ENCODE measurements around the gene BUD23.
"Not testable (repeated sequence)": the region's sequence is repeated elsewhere in the genome, so short reads cannot be mapped to it uniquely, and the experiment has no call there.

Gene BUD23

GRCh38 chr7:73701357-73701995, 18.1 kb downstream of the BUD23 start:
- peak; percentile 75 for DNase-seq

GRCh38 chr7:73702226-73702625, 18.8 kb downstream of the BUD23 start:
- DNase-seq, result no peak

- DNase-seq, result no peak
These were observed 19.3 kb downstream of the BUD23 start for GRCh38 chr7:73702665-73703064.

- DNase-seq, result no peak
These were observed 19.8 kb downstream of the BUD23 start for GRCh38 chr7:73703225-73703624.

- DNase-seq, result peak; percentile 34
These were observed 20.6 kb downstream of the BUD23 start for GRCh38 chr7:73703757-73704639.

- DNase-seq, result no peak
These were observed 21.5 kb downstream of the BUD23 start for GRCh38 chr7:73704640-73705550.

GRCh38 chr7:73705551-73705920, 22.1 kb downstream of the BUD23 start:
- no peak for DNase-seq

GRCh38 chr7:73706126-73707044, 23.0 kb downstream of the BUD23 start:
- peak; percentile 44 for DNase-seq

GRCh38 chr7:73707045-73707631, 23.7 kb downstream of the BUD23 start:
- peak; percentile 94 for DNase-seq

- DNase-seq, result no peak
These were observed 25.7 kb downstream of the BUD23 start for GRCh38 chr7:73708961-73709549.

GRCh38 chr7:73712773-73713172, 29.4 kb downstream of the BUD23 start:
- DNase-seq, result no peak

GRCh38 chr7:73713319-73713718, 29.9 kb downstream of the BUD23 start:
- not testable (repeated sequence) for DNase-seq

- peak; percentile 100 for DNase-seq
These were observed 32.4 kb downstream of the BUD23 start for GRCh38 chr7:73715648-73716317.

GRCh38 chr7:73716318-73716890, 33.0 kb downstream of the BUD23 start:
- DNase-seq, result peak; percentile 65

- peak; percentile 49 for DNase-seq
These were observed 33.8 kb downstream of the BUD23 start for GRCh38 chr7:73717025-73717807.

- no peak for DNase-seq
These were observed 34.6 kb downstream of the BUD23 start for GRCh38 chr7:73717991-73718405.

GRCh38 chr7:73718438-73718881, 35.1 kb downstream of the BUD23 start:
- peak; percentile 60 for DNase-seq

GRCh38 chr7:73718905-73719805, 35.8 kb downstream of the BUD23 start, which contains the start of gene STX1A:
TSS of gene STX1A (minus strand) at chr7:73719669. CDS start at chr7:73719631, 38 bp downstream.
- DNase-seq, result peak; percentile 95

Measured in DMS53 (cell line).